Neural cell (in vitro differentiated cells): ENCODE measurements around the gene EOMES.

Experiments
- EP300 ChIP-seq: fragments of 450-650 bp; conservative IDR thresholded peaks from 2 replicates; pipeline ENCODE4 v1.6.1; 2014; ENCODE audit warnings: antibody characterized with exemption, mild to moderate bottlenecking, moderate library complexity; ENCODE audit not compliant: poor library complexity, severe bottlenecking
- EZH2 ChIP-seq: fragments of 200-600, 300-800 bp; shearing (Covaris generic), sonication (generic); IDR thresholded peaks from 2 replicates; pipeline ENCODE4 v1.6.1; 2014; ENCODE audit warnings: antibody characterized with exemption, low read length, borderline replicate concordance, mild to moderate bottlenecking; ENCODE audit not compliant: insufficient read depth, poor library complexity, severe bottlenecking
- MXI1 ChIP-seq: fragments of 450-650 bp; conservative IDR thresholded peaks from 2 replicates; pipeline ENCODE4 v1.6.1; 2014; ENCODE audit warnings: antibody characterized with exemption, mild to moderate bottlenecking; ENCODE audit not compliant: poor library complexity, severe bottlenecking
- POLR2AphosphoS5 ChIP-seq: IDR thresholded peaks from 2 replicates; pipeline ENCODE4 v1.6.1; 2012
- RAD21 ChIP-seq: fragments of 450-650 bp; conservative IDR thresholded peaks from 2 replicates; pipeline ENCODE4 v1.6.1; 2014; ENCODE audit warnings: antibody characterized with exemption, mild to moderate bottlenecking, moderate library complexity
- SMC3 ChIP-seq: fragments of 450-650 bp; conservative IDR thresholded peaks from 2 replicates; pipeline ENCODE4 v1.6.1; 2014; ENCODE audit warnings: antibody characterized with exemption, mild to moderate bottlenecking, moderate library complexity; ENCODE audit not compliant: poor library complexity
- TAF1 ChIP-seq: IDR thresholded peaks from 2 replicates; pipeline ENCODE4 v1.6.1; 2012; ENCODE audit warnings: low read depth
- TF ChIP-seq, protein P1 (sequence below): fragments of 450-650 bp; IDR thresholded peaks from 2 replicates; pipeline ENCODE4 v1.5.1; 2014; ENCODE audit warnings: antibody characterized with exemption, mild to moderate bottlenecking, moderate library complexity; ENCODE audit not compliant: poor library complexity, severe bottlenecking
- TF ChIP-seq, protein P2 (sequence below): IDR thresholded peaks from 2 replicates; pipeline ENCODE4 v1.6.1; 2012; ENCODE audit warnings: borderline replicate concordance

DNA sequence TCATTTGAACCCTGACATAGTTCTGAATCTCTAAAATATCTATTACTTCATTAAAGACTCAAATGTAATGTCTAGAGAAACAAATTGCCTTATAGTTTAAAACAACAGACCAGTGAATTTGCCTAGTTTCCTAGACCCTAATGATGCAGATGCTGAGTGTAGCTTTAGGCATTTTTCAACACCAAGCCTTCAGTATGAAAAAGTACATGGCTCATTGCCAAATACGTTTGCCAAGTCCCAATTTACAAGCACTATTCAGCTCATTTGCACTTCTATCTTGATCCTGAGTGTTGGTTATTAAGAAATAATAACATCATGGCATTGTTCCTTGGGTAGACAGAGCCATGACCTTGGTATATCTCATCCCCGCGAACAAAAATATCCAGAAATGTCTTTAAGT, 46.8 kb downstream of the EOMES start:
- TF ChIP-seq POLR2AphosphoS5 = no peak
- TF ChIP-seq EZH2 = no peak
- TF ChIP-seq, protein P1, sequence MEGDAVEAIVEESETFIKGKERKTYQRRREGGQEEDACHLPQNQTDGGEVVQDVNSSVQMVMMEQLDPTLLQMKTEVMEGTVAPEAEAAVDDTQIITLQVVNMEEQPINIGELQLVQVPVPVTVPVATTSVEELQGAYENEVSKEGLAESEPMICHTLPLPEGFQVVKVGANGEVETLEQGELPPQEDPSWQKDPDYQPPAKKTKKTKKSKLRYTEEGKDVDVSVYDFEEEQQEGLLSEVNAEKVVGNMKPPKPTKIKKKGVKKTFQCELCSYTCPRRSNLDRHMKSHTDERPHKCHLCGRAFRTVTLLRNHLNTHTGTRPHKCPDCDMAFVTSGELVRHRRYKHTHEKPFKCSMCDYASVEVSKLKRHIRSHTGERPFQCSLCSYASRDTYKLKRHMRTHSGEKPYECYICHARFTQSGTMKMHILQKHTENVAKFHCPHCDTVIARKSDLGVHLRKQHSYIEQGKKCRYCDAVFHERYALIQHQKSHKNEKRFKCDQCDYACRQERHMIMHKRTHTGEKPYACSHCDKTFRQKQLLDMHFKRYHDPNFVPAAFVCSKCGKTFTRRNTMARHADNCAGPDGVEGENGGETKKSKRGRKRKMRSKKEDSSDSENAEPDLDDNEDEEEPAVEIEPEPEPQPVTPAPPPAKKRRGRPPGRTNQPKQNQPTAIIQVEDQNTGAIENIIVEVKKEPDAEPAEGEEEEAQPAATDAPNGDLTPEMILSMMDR = no peak
- no peak for TF ChIP-seq RAD21
- TF ChIP-seq SMC3 = no peak
- no peak for TF ChIP-seq EP300
- no peak for TF ChIP-seq MXI1
- TF ChIP-seq TAF1 = no peak
- TF ChIP-seq, protein P2, sequence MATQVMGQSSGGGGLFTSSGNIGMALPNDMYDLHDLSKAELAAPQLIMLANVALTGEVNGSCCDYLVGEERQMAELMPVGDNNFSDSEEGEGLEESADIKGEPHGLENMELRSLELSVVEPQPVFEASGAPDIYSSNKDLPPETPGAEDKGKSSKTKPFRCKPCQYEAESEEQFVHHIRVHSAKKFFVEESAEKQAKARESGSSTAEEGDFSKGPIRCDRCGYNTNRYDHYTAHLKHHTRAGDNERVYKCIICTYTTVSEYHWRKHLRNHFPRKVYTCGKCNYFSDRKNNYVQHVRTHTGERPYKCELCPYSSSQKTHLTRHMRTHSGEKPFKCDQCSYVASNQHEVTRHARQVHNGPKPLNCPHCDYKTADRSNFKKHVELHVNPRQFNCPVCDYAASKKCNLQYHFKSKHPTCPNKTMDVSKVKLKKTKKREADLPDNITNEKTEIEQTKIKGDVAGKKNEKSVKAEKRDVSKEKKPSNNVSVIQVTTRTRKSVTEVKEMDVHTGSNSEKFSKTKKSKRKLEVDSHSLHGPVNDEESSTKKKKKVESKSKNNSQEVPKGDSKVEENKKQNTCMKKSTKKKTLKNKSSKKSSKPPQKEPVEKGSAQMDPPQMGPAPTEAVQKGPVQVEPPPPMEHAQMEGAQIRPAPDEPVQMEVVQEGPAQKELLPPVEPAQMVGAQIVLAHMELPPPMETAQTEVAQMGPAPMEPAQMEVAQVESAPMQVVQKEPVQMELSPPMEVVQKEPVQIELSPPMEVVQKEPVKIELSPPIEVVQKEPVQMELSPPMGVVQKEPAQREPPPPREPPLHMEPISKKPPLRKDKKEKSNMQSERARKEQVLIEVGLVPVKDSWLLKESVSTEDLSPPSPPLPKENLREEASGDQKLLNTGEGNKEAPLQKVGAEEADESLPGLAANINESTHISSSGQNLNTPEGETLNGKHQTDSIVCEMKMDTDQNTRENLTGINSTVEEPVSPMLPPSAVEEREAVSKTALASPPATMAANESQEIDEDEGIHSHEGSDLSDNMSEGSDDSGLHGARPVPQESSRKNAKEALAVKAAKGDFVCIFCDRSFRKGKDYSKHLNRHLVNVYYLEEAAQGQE = no peak
